Epithelial cell of proximal tubule (primary cell): ENCODE measurements around the gene CPAMD8. TPM values are rescaled to one million over a fixed set of nuclear protein-coding genes. Genes with fewer than 3 reads are reported as not detected.

ENCODE experiments used
- DNase-seq: peaks from one replicate; pipeline ENCODE4 v3.0.0-alpha.2; 2011; ENCODE audit warnings: low read depth
- H3K4me3 ChIP-seq: 2 replicates; pipeline ENCODE4 v1.5.1; 2011; ENCODE audit warnings: low read depth, mild to moderate bottlenecking, low read length
- total RNA-seq: library from RNA; depleted of rRNA; stranded (reverse); fragments of >200 nt; gene quantifications from 2 replicates; pipeline ENCODE4 v1.2.3, GENCODE V29; 2015
- TF ChIP-seq, protein P1 (sequence below): conservative IDR thresholded peaks from 2 replicates; pipeline ENCODE4 v1.5.1; 2012; ENCODE audit warnings: low read depth, mild to moderate bottlenecking, low read length

CPAMD8 gene
- total RNA-seq, 1 donor from 2014 or later, result 8.2 TPM

DNA sequence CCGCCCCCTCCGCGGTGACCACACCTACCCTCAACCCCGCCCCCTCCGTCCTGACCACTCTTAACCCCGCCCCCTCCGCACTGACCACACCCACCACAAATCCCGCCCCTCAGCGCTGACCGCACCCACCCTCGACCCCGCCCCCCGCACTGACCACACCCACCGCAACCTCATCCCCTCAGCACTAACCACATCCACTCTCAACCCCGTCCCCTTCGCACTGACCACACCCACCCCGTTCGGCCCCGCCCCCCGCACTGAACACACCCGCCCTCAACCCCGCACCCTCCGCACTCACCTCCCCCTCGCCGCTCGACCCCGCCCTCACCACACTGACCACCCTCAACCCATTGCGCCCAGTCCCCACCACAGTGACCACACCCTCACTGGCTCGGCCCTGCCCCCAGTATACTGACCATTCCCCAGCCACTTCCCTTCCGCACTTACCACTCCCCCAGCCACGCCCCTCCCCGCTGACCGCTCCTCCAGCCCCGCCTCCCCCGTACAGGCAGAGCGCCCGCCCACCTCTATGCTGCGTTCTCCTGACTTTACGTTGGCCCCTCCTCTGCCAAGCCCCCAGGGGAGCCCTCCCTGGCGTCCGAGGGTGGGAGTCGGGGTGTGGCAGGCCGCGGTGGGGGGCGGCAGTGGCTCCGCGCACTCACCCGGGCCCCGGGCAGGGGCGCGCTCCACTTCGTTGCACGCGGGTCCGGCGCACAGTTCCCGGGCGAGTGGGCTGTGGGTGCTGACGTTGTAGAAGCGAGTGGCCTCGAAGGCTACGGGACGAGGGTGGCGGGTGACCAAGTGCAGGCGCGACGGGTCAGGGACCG, 129.4 kb downstream of the CPAMD8 start:
- TF ChIP-seq, protein P1, sequence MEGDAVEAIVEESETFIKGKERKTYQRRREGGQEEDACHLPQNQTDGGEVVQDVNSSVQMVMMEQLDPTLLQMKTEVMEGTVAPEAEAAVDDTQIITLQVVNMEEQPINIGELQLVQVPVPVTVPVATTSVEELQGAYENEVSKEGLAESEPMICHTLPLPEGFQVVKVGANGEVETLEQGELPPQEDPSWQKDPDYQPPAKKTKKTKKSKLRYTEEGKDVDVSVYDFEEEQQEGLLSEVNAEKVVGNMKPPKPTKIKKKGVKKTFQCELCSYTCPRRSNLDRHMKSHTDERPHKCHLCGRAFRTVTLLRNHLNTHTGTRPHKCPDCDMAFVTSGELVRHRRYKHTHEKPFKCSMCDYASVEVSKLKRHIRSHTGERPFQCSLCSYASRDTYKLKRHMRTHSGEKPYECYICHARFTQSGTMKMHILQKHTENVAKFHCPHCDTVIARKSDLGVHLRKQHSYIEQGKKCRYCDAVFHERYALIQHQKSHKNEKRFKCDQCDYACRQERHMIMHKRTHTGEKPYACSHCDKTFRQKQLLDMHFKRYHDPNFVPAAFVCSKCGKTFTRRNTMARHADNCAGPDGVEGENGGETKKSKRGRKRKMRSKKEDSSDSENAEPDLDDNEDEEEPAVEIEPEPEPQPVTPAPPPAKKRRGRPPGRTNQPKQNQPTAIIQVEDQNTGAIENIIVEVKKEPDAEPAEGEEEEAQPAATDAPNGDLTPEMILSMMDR, result no peak
- DNase-seq, result peak; percentile 48
- peak overlapping the region; percentile 62 for H3K4me3 ChIP-seq

DNA sequence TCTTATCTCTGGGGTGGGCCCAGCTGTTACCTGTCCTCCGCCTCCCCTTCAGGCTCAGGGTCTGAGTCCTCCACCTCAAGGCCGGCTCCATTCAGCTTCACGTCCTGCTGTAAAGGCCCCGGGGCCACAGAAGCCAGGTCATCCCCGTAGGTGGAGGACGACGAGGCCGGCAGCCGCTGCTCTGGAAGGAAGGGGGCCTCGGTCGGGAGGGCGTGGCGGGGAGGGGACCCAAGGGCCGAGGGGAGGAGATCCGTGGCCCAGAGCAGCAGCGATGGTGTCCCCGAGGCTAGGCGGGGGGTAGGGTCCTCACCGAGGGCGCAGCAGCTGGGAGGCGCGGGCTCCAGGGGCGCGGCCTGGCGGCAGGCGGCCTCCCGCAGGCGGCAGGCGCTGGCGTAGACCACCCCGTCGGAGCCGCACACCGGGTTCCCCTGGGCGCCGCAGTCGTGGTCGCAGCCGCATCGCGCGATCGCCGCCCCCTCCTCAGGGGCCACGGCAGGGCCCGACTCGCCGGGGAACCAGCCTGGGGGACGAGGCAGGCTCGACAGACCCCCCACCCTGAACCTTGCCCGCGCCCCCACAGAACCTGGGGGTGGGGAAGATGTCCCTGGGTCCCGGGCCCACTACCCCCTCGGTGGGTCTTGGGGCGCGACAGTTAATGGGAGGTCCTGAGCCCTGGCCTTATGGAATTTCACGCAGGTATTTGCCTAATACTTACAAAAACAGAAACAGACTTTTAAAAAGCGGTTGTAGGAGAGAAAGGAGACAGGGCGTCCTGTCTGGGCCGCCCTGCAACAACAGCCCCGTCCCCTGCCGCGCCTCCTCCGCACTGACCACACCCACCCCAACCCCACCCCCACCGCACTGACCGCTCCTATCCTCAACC, 130.2 kb downstream of the CPAMD8 start:
- peak overlapping the region; percentile 61 for H3K4me3 ChIP-seq
- TF ChIP-seq, protein P1, result no peak
- no peak for DNase-seq

DNA sequence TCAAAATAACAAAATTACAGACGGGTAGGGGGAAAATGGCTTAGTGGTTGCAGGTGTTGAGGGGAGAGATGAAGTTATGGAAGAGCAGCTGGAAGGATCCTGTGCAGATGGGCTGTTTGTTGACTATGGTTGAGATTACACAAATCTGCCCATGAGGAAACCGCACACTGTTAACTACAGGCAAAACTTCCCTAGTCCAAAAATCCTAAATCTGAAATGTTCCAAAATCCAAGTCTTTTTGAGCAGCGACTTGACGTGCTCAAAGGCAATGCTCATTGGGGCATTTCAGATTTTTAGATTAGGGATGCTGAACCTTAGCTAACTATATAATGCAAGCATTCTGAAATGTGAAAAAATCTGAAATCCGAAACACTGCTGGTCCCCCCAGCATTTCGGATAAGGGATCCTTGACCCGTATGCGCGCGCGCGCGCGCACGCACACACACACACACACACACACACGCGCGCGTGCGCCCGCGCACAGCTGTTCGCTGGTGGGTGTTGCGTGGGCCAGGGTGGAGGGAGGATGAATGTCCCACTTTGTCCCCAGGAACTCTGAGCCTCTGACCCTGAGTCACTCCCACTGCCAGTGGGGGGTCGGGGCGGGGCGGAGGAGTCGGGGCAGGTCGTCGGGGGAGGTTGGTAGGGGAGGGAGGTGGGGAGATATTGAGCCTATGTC, 131.0 kb downstream of the CPAMD8 start:
- no peak overlapping the region for H3K4me3 ChIP-seq
- DNase-seq, result no peak
- TF ChIP-seq, protein P1, result no peak

DNA sequence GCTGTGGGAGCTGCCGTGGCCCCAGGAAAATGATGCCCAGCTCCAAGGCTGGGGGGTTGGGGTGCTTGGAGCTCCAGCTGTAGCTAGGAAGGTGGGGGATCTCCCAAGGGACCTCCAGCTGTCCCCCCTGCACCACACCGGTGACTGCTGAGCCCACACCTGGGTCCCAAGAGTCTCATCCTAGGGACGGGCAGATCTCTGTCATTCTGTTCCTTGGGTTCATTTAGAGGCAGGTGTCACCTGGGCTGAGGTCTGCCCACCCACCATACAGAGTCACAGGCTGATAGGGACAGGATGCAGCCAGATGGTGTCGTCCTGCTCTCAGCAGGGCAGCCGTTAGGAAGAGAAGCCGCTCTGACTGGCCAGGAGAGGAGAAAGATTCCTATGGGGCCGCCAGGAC, 132.5 kb downstream of the CPAMD8 start:
- TF ChIP-seq, protein P1, result no peak
- H3K4me3 ChIP-seq, result no peak overlapping the region
- DNase-seq, result no peak

DNA sequence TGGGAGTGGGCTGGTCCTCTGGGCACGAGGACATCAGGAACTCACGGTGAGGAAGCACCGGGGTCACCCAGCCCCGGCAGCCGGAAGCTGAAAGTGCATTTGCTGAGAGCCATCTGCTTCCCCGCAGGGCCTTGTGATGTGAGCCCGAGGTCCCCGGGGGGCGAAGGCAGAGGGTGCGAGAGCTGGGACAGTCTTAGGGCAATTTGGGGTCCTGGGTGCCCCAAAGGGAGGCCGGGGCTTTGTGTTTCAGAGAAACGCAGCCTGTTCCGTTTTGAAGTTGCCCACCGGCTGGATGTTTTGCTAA, 133.0 kb downstream of the CPAMD8 start:
- H3K4me3 ChIP-seq, result no peak overlapping the region
- DNase-seq, result no peak
- TF ChIP-seq, protein P1, result no peak

DNA sequence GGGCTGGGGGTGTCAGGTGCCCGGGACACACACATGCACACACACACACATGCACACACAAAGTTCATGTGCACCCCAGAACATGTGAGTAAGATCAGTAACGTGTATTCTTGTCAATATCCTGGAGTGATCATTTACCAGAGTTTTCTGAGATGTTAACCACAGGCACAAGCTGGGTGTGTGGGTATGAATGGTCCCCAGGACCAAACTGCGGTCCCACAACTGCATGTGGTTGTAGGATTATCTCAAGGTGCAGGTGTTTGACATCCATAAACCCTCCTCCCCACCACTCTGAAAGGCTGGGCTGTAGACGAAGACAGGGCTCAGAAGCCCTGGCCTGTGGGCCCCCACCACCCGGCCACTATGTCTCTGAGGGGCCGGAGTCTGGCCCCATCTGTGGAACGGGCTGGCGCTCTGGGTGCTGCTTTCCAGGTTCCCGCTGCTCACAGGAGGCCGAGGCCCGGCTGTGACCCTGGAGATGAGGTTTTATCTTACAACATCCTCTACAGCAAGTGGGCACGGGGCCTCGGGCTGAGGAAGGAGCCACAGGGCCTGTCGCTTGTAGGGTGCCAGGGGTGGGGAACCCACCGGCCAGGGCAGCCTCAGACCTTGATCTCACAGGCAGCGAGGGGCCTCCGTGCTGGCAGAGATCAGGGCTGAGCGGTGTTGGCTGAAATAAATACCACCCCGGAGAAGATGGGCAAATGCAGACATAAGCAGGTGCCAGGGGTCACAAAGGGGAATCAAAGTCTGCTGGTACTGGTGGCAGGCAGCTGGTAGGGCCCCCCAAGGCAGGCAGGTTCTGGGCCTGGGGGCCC, 133.5 kb downstream of the CPAMD8 start:
- DNase-seq, result no peak
- no peak overlapping the region for H3K4me3 ChIP-seq
- TF ChIP-seq, protein P1, result no peak
